ENCODE results near the gene MELK.
A peak's percentile ranks its signal among the peaks of the same experiment; 100 is the strongest.

The MELK gene

DNA sequence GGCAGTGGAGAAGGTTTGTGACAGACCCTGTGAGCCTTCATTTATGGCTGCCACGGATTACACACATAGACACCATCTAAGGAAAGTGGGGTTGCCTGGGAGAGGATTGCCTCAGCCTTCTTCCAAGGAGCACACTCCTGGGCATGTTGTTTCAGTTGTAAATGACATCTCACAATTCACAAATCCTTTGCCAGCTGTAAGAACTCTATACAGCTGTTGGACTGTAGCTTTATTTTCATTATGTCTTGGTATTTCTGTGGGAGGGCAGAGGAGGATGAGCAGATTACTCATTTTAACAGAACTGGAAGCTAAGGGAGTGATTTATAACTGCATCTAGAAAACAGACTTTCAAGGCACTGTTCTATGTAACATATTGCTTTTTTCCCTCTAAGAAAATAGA lies 25.6 kb downstream of the MELK start:
- DNase-seq (ENCODE audit: low read depth): no peak
- no peak overlapping the region for H3K4me3 ChIP-seq (ENCODE audit: low read depth, low read length)
- TF ChIP-seq, protein P1, sequence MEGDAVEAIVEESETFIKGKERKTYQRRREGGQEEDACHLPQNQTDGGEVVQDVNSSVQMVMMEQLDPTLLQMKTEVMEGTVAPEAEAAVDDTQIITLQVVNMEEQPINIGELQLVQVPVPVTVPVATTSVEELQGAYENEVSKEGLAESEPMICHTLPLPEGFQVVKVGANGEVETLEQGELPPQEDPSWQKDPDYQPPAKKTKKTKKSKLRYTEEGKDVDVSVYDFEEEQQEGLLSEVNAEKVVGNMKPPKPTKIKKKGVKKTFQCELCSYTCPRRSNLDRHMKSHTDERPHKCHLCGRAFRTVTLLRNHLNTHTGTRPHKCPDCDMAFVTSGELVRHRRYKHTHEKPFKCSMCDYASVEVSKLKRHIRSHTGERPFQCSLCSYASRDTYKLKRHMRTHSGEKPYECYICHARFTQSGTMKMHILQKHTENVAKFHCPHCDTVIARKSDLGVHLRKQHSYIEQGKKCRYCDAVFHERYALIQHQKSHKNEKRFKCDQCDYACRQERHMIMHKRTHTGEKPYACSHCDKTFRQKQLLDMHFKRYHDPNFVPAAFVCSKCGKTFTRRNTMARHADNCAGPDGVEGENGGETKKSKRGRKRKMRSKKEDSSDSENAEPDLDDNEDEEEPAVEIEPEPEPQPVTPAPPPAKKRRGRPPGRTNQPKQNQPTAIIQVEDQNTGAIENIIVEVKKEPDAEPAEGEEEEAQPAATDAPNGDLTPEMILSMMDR (IDR thresholded peaks at IDR 0.05; ENCODE audit: insufficient read depth, low read depth, low read length, missing control alignments): no peak

- DNase-seq (ENCODE audit: low read depth): peak; percentile 62
- TF ChIP-seq, protein P1 (IDR thresholded peaks at IDR 0.05; ENCODE audit: insufficient read depth, low read depth, low read length, missing control alignments): no peak
- H3K4me3 ChIP-seq (ENCODE audit: low read depth, low read length): no peak overlapping the region
These were observed 30.3 kb downstream of the MELK start for GRCh38 chr9:36603006-36603405.

DNA sequence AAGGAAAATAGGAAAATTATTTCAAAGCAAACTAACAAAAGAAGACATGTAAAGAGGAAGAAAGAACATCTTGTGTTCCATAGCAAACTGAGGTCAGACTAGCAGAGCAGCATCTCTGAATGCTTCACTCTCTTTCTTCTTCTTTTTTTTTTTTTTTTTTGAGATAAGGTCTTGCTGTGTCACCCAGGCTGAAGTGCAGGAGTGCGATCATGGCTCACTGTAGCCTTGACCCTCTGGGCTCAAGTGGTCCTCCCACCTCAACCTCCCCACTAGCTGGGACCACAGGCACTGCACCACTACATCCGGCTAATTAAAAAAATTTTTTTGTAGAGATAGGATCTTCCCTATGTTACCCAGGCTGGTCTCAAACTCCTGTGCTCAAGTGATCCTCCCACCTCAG lies 36.6 kb downstream of the MELK start:
- TF ChIP-seq, protein P1 (IDR thresholded peaks at IDR 0.05; ENCODE audit: insufficient read depth, low read depth, low read length, missing control alignments): no peak
- no peak for DNase-seq (ENCODE audit: low read depth)
- H3K4me3 ChIP-seq (ENCODE audit: low read depth, low read length): no peak overlapping the region

GRCh38 chr9:36622121-36622520 lies 49.4 kb downstream of the MELK start:
- DNase-seq (ENCODE audit: low read depth): no peak
- TF ChIP-seq, protein P1 (IDR thresholded peaks at IDR 0.05; ENCODE audit: insufficient read depth, low read depth, low read length, missing control alignments): no peak
- no peak overlapping the region for H3K4me3 ChIP-seq (ENCODE audit: low read depth, low read length)

DNA sequence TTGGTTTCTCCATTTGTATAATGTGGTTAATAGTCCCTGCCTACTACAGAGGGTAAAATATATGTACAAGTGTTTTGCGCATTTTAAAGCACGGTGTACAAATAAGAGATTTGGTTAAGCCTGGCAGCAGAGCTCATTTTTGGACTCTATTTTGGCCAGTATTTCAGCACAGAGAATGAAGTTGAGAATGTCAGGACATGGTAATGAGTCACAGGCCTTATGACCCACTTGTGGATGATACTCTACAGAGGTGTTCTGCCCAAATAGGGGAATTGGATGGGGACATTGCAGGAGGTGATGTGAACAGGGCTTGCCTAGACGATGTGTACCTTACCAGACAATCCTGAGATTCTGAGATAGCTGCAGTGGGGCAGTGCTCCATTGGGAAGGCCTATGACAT lies 50.6 kb downstream of the MELK start:
- TF ChIP-seq, protein P1 (IDR thresholded peaks at IDR 0.05; ENCODE audit: insufficient read depth, low read depth, low read length, missing control alignments): no peak
- no peak overlapping the region for H3K4me3 ChIP-seq (ENCODE audit: low read depth, low read length)
- no peak for DNase-seq (ENCODE audit: low read depth)

- no peak for DNase-seq (ENCODE audit: low read depth)
- TF ChIP-seq, protein P1 (IDR thresholded peaks at IDR 0.05; ENCODE audit: insufficient read depth, low read depth, low read length, missing control alignments): no peak
- H3K4me3 ChIP-seq (ENCODE audit: low read depth, low read length): no peak overlapping the region
These were observed 52.4 kb downstream of the MELK start for GRCh38 chr9:36625006-36625615.

GRCh38 chr9:36632892-36633291 lies 60.2 kb downstream of the MELK start:
- TF ChIP-seq, protein P1 (IDR thresholded peaks at IDR 0.05; ENCODE audit: insufficient read depth, low read depth, low read length, missing control alignments): peak; percentile 33
- DNase-seq (ENCODE audit: low read depth): peak; percentile 34
- no peak overlapping the region for H3K4me3 ChIP-seq (ENCODE audit: low read depth, low read length)

Data from GM12865 (cell line).